HG02870 (cell line): ENCODE data around the gene DCC.

Experiments used
- ATAC-seq: cut with Tn5 transposase; IDR thresholded peaks from one replicate; pipeline ENCODE4 v1.9.1; 2021; ENCODE audit warnings: mild to moderate bottlenecking, moderate library complexity; ENCODE audit not compliant: unreplicated experiment

Gene DCC

GRCh38 chr18:52678034-52678433 is 338.0 kb downstream of the DCC start:
- no peak for ATAC-seq

- no peak for ATAC-seq
Observed at GRCh38 chr18:52678551-52678950, 338.6 kb downstream of the DCC start.

DNA sequence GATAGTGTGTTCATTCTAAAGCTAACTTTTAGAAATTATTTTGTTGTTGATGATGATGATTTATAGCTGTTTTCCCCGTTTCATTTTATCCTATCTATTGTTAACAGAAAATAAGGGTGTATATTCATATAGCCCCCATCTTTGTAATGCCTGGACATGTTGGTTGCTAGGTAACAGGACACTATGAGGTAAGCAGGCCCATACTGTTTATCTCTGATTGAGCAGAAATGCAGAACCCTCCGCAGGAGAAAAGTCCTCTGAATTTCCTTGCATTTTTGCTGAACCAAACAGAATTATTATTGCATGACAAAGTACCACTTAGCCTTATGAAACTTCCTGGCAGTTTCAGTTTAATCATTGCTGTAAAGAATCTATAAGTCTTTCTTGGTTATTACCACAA is 339.4 kb downstream of the DCC start:
- ATAC-seq = no peak

GRCh38 chr18:52682260-52682659 is 342.3 kb downstream of the DCC start:
- ATAC-seq = no peak

GRCh38 chr18:52685316-52685715 is 345.3 kb downstream of the DCC start:
- no peak for ATAC-seq

- no peak for ATAC-seq
Observed at GRCh38 chr18:52691841-52692240, 351.8 kb downstream of the DCC start.

GRCh38 chr18:52694804-52695203 is 354.8 kb downstream of the DCC start:
- ATAC-seq = no peak

DNA sequence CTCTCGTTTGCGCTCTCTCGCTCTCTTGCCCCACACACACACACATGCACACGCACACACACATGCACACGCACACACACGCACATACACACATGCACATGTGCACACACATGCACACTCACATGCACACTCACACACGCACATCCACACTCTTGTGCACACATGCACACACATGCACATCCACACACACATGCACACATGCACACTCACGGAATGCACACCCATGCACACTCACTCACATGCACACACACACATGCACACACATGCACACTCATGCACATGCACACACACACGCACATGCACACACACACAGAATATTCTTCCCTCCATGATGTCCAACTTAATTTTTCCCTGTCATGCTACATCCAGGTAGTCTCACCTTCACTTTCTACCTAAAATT is 360.1 kb downstream of the DCC start:
- no peak for ATAC-seq

GRCh38 chr18:52700816-52701215 is 360.8 kb downstream of the DCC start:
- no peak for ATAC-seq

DNA sequence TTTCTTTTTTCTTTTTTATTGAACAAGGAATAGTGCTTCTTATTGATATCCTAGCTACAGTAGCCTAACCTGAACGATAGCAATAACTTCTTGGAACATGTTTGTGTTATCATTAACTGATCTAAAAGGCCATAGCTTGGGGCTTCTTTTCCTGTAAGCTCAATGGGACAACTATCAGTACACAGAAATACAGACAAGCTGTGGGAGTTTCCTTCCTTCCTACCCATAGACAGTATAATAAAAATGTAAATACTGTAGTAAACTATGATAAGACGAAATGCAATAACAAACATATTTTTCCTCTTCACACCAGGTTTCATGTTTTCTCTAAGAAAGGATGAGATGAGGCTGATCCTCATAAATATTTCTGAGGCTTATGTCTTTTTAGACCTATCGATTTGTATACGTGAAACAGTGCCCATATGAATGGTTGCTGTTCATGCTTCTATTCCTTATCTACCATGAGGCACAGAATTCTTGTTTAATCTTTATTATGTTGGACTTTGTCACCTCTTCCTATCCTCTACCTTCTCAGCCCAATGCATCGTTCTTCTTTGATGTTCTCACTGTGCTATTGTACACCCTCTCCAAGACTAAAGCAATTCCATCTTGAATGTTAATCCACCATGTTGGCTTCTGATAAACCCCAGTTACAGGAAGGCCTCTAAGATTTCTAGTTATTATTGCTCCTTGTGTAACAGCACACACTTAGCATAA is 361.4 kb downstream of the DCC start:
- no peak for ATAC-seq

- ATAC-seq = no peak
Observed at GRCh38 chr18:52715421-52715820, 375.4 kb downstream of the DCC start.

DNA sequence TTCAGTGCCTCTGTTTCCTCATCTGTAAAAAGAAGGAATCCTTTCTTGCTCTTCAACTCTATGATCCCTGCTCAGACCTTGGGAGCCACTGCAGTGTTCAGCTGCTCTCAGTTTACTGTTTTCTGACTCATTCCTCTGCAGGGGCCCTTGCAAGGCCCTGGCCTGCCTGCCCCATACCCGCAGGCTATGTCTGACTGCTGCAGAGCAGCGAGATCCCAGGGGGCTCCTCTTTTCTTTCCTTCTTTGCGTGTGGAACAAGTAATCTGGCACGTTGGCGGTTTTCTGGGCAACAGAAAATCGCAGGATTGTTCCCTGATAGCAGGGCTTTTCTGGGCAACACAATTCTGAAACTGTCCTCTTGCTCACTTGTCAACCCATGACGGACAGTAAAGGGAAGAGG is 376.0 kb downstream of the DCC start:
- ATAC-seq = no peak

- no peak for ATAC-seq
Observed at GRCh38 chr18:52716973-52717372, 377.0 kb downstream of the DCC start.

DNA sequence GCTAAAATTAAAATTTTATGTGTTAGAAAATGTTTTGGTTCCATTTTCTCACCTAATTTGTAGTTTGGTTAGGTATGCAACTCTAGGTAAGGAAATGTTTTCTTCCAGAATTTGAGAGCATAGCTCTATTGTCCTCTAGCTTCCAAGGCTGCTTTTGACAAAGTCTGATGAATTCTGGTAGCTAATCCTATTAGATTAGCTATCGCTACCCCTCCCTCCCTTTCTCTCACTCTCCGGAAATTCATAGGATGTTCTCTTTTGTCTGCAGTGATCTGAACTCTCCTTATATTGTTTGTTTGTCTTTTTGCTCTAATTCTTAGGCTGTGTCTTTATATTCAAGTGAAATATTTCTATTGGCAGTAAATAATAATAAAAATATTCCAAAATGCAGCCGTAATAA is 382.9 kb downstream of the DCC start:
- no peak for ATAC-seq

- ATAC-seq = no peak
Observed at GRCh38 chr18:52723550-52723970, 383.6 kb downstream of the DCC start.

- ATAC-seq = no peak
Observed at GRCh38 chr18:52730972-52731619, 391.1 kb downstream of the DCC start.

- ATAC-seq = no peak
Observed at GRCh38 chr18:52738946-52739345, 398.9 kb downstream of the DCC start.

DNA sequence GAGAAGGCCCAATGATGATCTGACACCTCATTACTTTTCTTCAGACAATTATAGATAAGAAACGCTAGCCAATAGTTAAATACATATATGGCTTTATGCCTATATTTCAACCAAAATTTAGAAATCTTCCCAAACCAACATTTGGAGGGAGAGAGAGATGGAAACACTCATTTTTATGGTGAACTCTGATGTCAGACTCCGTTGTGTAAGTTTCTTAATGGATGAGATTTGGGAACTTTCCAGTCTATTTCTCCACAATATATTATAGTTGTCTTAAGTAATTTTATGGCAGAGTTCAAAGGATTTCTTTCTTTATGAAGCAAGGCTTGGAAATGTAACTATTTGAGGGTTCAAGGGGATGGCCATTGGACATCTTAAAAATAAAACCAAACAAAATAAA is 407.0 kb downstream of the DCC start:
- no peak for ATAC-seq

DNA sequence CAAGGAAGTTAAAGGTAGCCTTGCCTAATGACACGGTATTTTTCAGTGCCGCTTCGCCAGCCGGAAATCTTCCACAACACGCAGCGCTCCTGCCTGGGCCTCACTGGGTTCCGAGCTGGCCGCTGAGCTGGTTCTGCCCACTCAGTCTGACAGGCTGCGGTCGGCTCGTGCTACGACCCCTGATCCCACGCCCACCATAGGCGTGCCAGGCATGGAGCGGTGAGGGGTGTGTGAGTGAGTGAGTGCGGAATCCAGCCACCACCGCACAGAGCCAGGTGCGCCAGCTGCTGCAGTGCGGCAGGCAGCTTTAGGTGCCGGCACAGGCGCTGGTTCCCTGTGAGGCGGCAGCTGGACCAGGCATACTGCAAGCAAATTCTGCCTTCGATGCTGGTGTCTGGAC is 407.9 kb downstream of the DCC start:
- no peak for ATAC-seq

- no peak for ATAC-seq
Observed at GRCh38 chr18:52748343-52748742, 408.3 kb downstream of the DCC start.

- ATAC-seq = no peak
Observed at GRCh38 chr18:52749542-52749941, 409.5 kb downstream of the DCC start.

DNA sequence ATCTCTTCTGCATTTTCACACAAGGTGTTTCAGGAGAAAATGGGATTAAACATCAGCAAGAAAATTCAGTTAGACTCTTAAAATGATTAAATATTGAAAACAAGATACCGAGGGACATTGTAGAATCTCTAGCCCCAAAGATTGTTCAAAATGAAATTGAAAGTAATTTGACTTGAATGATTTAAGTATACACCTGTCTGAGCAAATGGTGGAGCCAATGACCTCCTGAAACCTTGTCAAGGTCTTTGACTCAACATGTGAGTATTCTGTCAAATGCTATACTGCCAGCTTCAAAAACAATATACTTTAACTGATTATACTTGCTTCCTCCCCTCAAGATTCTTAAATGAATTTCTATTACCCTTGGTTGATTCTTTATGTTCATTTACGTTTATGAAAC is 411.0 kb downstream of the DCC start:
- ATAC-seq = no peak

DNA sequence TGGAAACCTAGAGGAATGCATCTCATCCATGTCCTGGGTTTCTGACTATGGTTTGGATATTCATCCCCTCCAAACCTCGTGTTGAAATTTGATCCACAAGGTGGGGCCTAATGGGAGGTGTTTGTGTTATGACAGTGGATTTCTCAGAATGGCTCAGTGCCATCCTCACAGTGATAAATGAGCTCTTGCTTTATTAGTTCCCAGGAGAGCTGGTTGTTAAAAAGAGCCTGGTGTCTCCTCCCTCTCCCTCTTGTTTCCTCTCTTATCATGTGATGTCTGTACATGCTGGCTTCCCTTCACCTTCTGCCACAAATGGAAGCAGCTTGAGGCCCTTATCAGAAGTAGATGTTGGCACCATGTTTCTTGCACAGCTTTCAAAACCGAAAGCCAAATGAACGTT is 424.3 kb downstream of the DCC start:
- no peak for ATAC-seq
